ENCODE data around the gene RPS16. TPM values are rescaled to one million over a fixed set of nuclear protein-coding genes. Genes with fewer than 3 reads are reported as not detected.

RPS16 gene
- total RNA-seq, 1 donor from 2014 or later: 75.3 TPM

DNA sequence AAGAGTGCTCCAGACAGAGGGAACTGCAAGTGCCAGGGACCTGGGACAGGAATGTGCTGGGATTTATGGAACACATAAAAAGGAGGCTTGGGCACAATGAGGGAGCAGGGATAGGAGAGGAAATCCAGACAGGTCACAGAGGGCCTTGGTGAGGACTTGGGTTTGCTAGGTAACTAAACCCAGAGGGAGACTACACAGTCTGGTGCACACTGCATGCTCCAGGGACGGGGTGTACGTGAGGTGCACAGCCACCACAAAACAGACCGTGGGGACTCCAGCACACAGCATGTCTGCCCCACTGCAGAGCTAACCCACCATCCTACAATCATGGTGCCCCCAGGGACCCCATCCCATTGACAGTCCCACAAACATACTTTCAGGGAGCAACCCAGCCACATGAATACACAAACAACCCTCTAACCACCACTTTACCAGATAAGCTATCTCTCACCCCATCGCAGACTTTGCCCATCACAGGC, 34.6 kb downstream of the RPS16 start:
- Histone ChIP-seq H3K4me3 (ENCODE audit: low read depth, low read length) (no peak overlapping the region), H3K27me3 (ENCODE audit: control insufficient read depth, insufficient read depth, low read length) (no peaks in the 10 kb centered on the region), H3K36me3 (ENCODE audit: control insufficient read depth, insufficient read depth, low read length) (peaks cover 3% of the 10 kb centered on the region)
- no peak for DNase-seq (ENCODE audit: low read depth)
- TF ChIP-seq, protein P1, sequence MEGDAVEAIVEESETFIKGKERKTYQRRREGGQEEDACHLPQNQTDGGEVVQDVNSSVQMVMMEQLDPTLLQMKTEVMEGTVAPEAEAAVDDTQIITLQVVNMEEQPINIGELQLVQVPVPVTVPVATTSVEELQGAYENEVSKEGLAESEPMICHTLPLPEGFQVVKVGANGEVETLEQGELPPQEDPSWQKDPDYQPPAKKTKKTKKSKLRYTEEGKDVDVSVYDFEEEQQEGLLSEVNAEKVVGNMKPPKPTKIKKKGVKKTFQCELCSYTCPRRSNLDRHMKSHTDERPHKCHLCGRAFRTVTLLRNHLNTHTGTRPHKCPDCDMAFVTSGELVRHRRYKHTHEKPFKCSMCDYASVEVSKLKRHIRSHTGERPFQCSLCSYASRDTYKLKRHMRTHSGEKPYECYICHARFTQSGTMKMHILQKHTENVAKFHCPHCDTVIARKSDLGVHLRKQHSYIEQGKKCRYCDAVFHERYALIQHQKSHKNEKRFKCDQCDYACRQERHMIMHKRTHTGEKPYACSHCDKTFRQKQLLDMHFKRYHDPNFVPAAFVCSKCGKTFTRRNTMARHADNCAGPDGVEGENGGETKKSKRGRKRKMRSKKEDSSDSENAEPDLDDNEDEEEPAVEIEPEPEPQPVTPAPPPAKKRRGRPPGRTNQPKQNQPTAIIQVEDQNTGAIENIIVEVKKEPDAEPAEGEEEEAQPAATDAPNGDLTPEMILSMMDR (IDR thresholded peaks at IDR 0.05; ENCODE audit: insufficient read depth, low read length, severe bottlenecking): no peak
- FAIRE-seq: no peak

DNA sequence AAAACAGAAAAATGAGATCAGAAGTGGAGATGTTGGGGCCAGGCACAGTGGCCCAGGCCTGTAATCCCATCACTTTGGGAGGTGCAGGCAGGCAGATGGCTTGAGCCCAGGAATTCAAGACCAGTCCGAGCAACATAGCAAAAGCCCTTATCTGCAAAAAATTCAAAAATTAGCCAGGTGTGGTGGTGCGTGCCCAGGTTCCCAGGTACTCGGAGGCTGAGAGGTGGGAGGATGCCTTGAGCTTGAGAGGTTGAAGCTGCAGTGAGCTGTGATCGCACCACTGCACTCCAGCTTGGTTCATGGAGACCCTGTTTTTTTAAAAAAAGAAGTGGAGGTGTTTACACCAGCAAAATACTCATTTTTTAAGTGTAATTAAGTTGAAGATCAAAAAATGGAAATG, 35.7 kb downstream of the RPS16 start:
- TF ChIP-seq, protein P1 (IDR thresholded peaks at IDR 0.05; ENCODE audit: insufficient read depth, low read length, severe bottlenecking): no peak
- FAIRE-seq (no peak), DNase-seq (ENCODE audit: low read depth) (no peak)
- Histone ChIP-seq H3K36me3 (ENCODE audit: control insufficient read depth, insufficient read depth, low read length) (peaks cover 5% of the 10 kb centered on the region), H3K4me3 (ENCODE audit: low read depth, low read length) (no peak overlapping the region), H3K27me3 (ENCODE audit: control insufficient read depth, insufficient read depth, low read length) (no peaks in the 10 kb centered on the region)

- peaks cover 5% of the 10 kb centered on the region for H3K36me3 ChIP-seq (ENCODE audit: control insufficient read depth, insufficient read depth, low read length)
- TF ChIP-seq, protein P1 (IDR thresholded peaks at IDR 0.05; ENCODE audit: insufficient read depth, low read length, severe bottlenecking): no peak
- FAIRE-seq (no peak), DNase-seq (ENCODE audit: low read depth) (no peak)
- H3K4me3 ChIP-seq (ENCODE audit: low read depth, low read length): no peak overlapping the region
- no peaks in the 10 kb centered on the region for H3K27me3 ChIP-seq (ENCODE audit: control insufficient read depth, insufficient read depth, low read length)
Observed at GRCh38 chr19:39399668-39400050, 36.1 kb downstream of the RPS16 start.

DNA sequence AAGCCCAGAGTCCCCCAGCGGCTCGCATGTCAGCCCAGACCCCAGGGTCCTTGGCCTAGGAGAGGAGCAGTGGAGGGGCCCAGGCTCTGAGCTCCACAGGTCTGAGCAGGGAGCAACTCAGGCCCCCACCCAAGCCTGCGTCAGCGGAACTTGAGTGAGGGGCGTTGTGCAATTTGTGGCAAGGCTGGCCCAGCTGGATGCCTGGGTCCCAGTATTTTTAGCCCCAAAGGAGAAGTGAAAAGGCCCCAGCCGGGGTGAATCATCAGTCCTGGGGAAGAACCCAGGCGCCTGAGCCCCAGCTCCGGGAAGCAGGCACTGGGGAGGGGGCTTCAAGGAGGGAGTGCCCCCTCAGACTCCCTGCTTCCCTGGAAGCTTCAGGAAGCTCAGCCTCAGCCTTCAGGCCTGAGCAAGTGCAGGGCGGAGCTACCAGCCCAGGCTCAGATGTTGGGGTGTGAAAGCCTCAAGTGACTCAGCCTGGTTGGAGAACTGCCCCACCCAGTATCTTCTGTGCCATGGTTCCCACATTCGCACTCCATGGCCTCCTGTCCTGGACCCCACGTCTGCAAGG, 37.4 kb downstream of the RPS16 start:
- peak; percentile 93 for DNase-seq (ENCODE audit: low read depth)
- H3K4me3 ChIP-seq (ENCODE audit: low read depth, low read length): no peak overlapping the region
- TF ChIP-seq, protein P1 (IDR thresholded peaks at IDR 0.05; ENCODE audit: insufficient read depth, low read length, severe bottlenecking): no peak
- peaks cover 9% of the 10 kb centered on the region for H3K36me3 ChIP-seq (ENCODE audit: control insufficient read depth, insufficient read depth, low read length)
- H3K27me3 ChIP-seq (ENCODE audit: control insufficient read depth, insufficient read depth, low read length): no peaks in the 10 kb centered on the region
- FAIRE-seq: peak; percentile 13

- Histone ChIP-seq H3K4me3 (ENCODE audit: low read depth, low read length) (no peak overlapping the region), H3K27me3 (ENCODE audit: control insufficient read depth, insufficient read depth, low read length) (no peaks in the 10 kb centered on the region), H3K36me3 (ENCODE audit: control insufficient read depth, insufficient read depth, low read length) (peaks cover 10% of the 10 kb centered on the region)
- TF ChIP-seq, protein P1 (IDR thresholded peaks at IDR 0.05; ENCODE audit: insufficient read depth, low read length, severe bottlenecking): peak; percentile 100
- no peak for FAIRE-seq
- DNase-seq (ENCODE audit: low read depth): peak; percentile 71
Observed at GRCh38 chr19:39397360-39398296, 38.1 kb downstream of the RPS16 start.
